Tibial nerve (tissue), 4 donors: Measurements from ENCODE around the gene CXCL14.

Experiments used
- CTCF ChIP-seq, 5 experiments: fragments of 200-600 bp in 3 of 5; fragments of 450-650 bp in 2 of 5; sonication (generic) in 3 of 5; IDR thresholded peaks; one replicate each; pipeline ENCODE4 v1.5.1; 2016 to 2019; ENCODE audit warnings: antibody characterized with exemption in 5 of 5, mild to moderate bottlenecking in 3 of 5, moderate library complexity in 2 of 5
- EP300 ChIP-seq, 2 donors: sonication (generic); formaldehyde crosslinking; IDR thresholded peaks; one replicate each; pipeline ENCODE4 v1.6.1; 2017; ENCODE audit warnings: antibody characterized with exemption in 2 of 2, mild to moderate bottlenecking in 1 of 2
- POLR2A ChIP-seq, 2 donors: fragments of 450-650 bp; IDR thresholded peaks; one replicate each; pipeline ENCODE4 v1.6.1; 2017; ENCODE audit warnings: antibody characterized with exemption in 2 of 2, mild to moderate bottlenecking in 2 of 2, moderate library complexity in 2 of 2

- TF ChIP-seq POLR2A (IDR thresholded peaks at IDR 0.05), result no peak
- no peak for TF ChIP-seq CTCF (IDR thresholded peaks at IDR 0.05)
- TF ChIP-seq EP300 (IDR thresholded peaks at IDR 0.05), result no peak
Observed at GRCh38 chr5:135521964-135522363, 56.8 kb downstream of the CXCL14 start.
